Neural progenitor cell (in vitro differentiated cells): ENCODE data around the gene MED27. TPM values are rescaled to one million over a fixed set of nuclear protein-coding genes. Genes with fewer than 3 reads are reported as not detected.
A peak's percentile ranks its signal among the peaks of the same experiment; 100 is the strongest.

Experiments
- DNase-seq: peaks from one replicate; pipeline ENCODE4 v3.0.0-alpha.2; 2016; ENCODE audit warnings: low spot score
- H2AFZ ChIP-seq: fragments of 200-600 bp; sonication (generic); replicated peaks from 2 replicates; pipeline ENCODE4 v1.6.1; 2016; ENCODE audit warnings: antibody characterized with exemption
- H3F3A ChIP-seq: fragments of 200-600 bp; sonication (generic); 2 replicates; pipeline ENCODE4 v1.6.1; 2016; ENCODE audit warnings: antibody characterized with exemption, low read depth
- H3K27ac ChIP-seq: fragments of 200-600 bp; sonication (generic); 2 replicates; pipeline ENCODE4 v1.5.1; 2016; ENCODE audit warnings: mild to moderate bottlenecking
- H3K27me3 ChIP-seq: fragments of 200-600 bp; sonication (generic); 2 replicates; pipeline ENCODE4 v1.6.1; 2016; ENCODE audit warnings: mild to moderate bottlenecking, moderate library complexity
- H3K36me3 ChIP-seq: fragments of 200-600 bp; sonication (generic); 2 replicates; pipeline ENCODE4 v1.5.1; 2016
- H3K4me1 ChIP-seq: fragments of 200-600 bp; sonication (generic); 2 replicates; pipeline ENCODE4 v1.6.1; 2016; ENCODE audit warnings: mixed run types
- H3K4me2 ChIP-seq: fragments of 200-600 bp; sonication (generic); 2 replicates; pipeline ENCODE4 v1.6.1; 2016
- H3K4me3 ChIP-seq: fragments of 200-600 bp; sonication (generic); 2 replicates; pipeline ENCODE4 v1.5.1; 2016
- H3K79me2 ChIP-seq: fragments of 200-600 bp; sonication (generic); 2 replicates; pipeline ENCODE4 v1.6.1; 2016; ENCODE audit warnings: low read depth
- H3K9ac ChIP-seq: fragments of 200-600 bp; sonication (generic); 2 replicates; pipeline ENCODE4 v1.6.1; 2016
- H3K9me3 ChIP-seq: fragments of 200-600 bp; sonication (generic); 2 replicates; pipeline ENCODE4 v1.5.1; 2016; ENCODE audit warnings: low read depth
- H4K20me1 ChIP-seq: fragments of 200-600 bp; sonication (generic); 2 replicates; pipeline ENCODE4 v1.6.1; 2016; ENCODE audit warnings: low read depth
- H3K27ac Mint-ChIP-seq: 3 replicates; pipeline ENCODE4 v1.8.0; 2021; ENCODE audit warnings: mixed read lengths
- H3K27me3 Mint-ChIP-seq: 2 replicates; pipeline ENCODE4 v1.8.0; 2022; ENCODE audit warnings: low read depth, mild to moderate bottlenecking, inconsistent platforms, moderate library complexity, mixed read lengths; ENCODE audit not compliant: insufficient read depth
- H3K36me3 Mint-ChIP-seq: 3 replicates; pipeline ENCODE4 v1.8.0; 2021; ENCODE audit warnings: mixed read lengths
- H3K4me1 Mint-ChIP-seq: 3 replicates; pipeline ENCODE4 v1.8.0; 2021; ENCODE audit warnings: mixed read lengths
- H3K4me3 Mint-ChIP-seq: 3 replicates; pipeline ENCODE4 v1.8.0; 2021; ENCODE audit warnings: mild to moderate bottlenecking, moderate library complexity, mixed read lengths
- H3K9me3 Mint-ChIP-seq: 3 replicates; pipeline ENCODE4 v1.8.0; 2020; ENCODE audit warnings: mixed read lengths
- CTCF ChIP-seq: fragments of 200-600 bp; sonication (generic); IDR thresholded peaks from 2 replicates; pipeline ENCODE4 v1.5.1; 2017; ENCODE audit warnings: antibody characterized with exemption, mild to moderate bottlenecking
- EZH2 ChIP-seq: fragments of 200-600 bp; sonication (generic); IDR thresholded peaks from 2 replicates; pipeline ENCODE4 v1.6.1; 2017; ENCODE audit warnings: antibody characterized with exemption, mild to moderate bottlenecking, moderate library complexity
- EZH2phosphoT487 ChIP-seq: fragments of 200-600 bp; sonication (generic); IDR thresholded peaks from 2 replicates; pipeline ENCODE4 v1.6.1; 2017; ENCODE audit warnings: antibody characterized with exemption
- total RNA-seq: library from RNA; depleted of rRNA; stranded (reverse); fragments of >200 nt; gene quantifications from 2 replicates; pipeline ENCODE4 v1.2.3, GENCODE V29; 2015; ENCODE audit warnings: low replicate concordance

MED27 gene
- total RNA-seq, 1 donor from 2014 or later = 15.1 TPM

- Mint-ChIP-seq H3K4me3 (no peak overlapping the region), H3K4me1 (peaks cover 18% of the 10 kb centered on the region), H3K27me3 (peaks cover 15% of the 10 kb centered on the region), H3K27ac (peak overlapping the region; percentile 46), H3K9me3 (no peaks in the 10 kb centered on the region), H3K36me3 (no peaks in the 10 kb centered on the region)
- no peaks in the 10 kb centered on the region for H3K79me2 ChIP-seq
- no peak overlapping the region for H3K4me2 ChIP-seq
- no peaks in the 10 kb centered on the region for H3K36me3 ChIP-seq
- TF ChIP-seq EZH2 = no peak
- no peak for TF ChIP-seq CTCF
- no peak for TF ChIP-seq EZH2phosphoT487
- no peak overlapping the region for H3K4me3 ChIP-seq
- H3K27ac ChIP-seq = no peak overlapping the region
- H3F3A ChIP-seq = no peaks in the 10 kb centered on the region
- H3K9me3 ChIP-seq = no peaks in the 10 kb centered on the region
- no peaks in the 10 kb centered on the region for H4K20me1 ChIP-seq
- no peak overlapping the region for H3K9ac ChIP-seq
- no peak for DNase-seq
- H3K27me3 ChIP-seq = no peaks in the 10 kb centered on the region
- no peak overlapping the region for H2AFZ ChIP-seq
- no peaks in the 10 kb centered on the region for H3K4me1 ChIP-seq
Observed at GRCh38 chr9:131827821-131828369, 251.8 kb downstream of the MED27 start.

GRCh38 chr9:131826966-131827525 is 252.6 kb downstream of the MED27 start:
- H3K4me3 Mint-ChIP-seq = no peak overlapping the region
- no peaks in the 10 kb centered on the region for H3K36me3 Mint-ChIP-seq
- DNase-seq = no peak
- no peaks in the 10 kb centered on the region for H3F3A ChIP-seq
- H3K27me3 Mint-ChIP-seq = peaks cover 13% of the 10 kb centered on the region
- H3K4me1 Mint-ChIP-seq = peaks cover 22% of the 10 kb centered on the region
- no peak overlapping the region for H3K9ac ChIP-seq
- no peaks in the 10 kb centered on the region for H3K9me3 ChIP-seq
- TF ChIP-seq EZH2 = no peak
- no peak for TF ChIP-seq EZH2phosphoT487
- H3K27ac Mint-ChIP-seq = no peak overlapping the region
- no peaks in the 10 kb centered on the region for H3K79me2 ChIP-seq
- H4K20me1 ChIP-seq = no peaks in the 10 kb centered on the region
- no peak overlapping the region for H3K4me2 ChIP-seq
- H3K4me1 ChIP-seq = no peaks in the 10 kb centered on the region
- no peaks in the 10 kb centered on the region for H3K27me3 ChIP-seq
- no peaks in the 10 kb centered on the region for H3K36me3 ChIP-seq
- no peak overlapping the region for H2AFZ ChIP-seq
- no peak overlapping the region for H3K27ac ChIP-seq
- H3K9me3 Mint-ChIP-seq = no peaks in the 10 kb centered on the region
- H3K4me3 ChIP-seq = no peak overlapping the region

GRCh38 chr9:131826053-131826452 is 253.6 kb downstream of the MED27 start:
- no peak overlapping the region for H3K4me3 ChIP-seq

More at GRCh38 chr9:131826053-131826452, 253.6 kb downstream of the MED27 start:
- H3K4me2 ChIP-seq = no peak overlapping the region
- H3K4me1 Mint-ChIP-seq = peaks cover 22% of the 10 kb centered on the region
- H3K79me2 ChIP-seq = no peaks in the 10 kb centered on the region
- no peak overlapping the region for H3K4me3 Mint-ChIP-seq
- peaks cover 13% of the 10 kb centered on the region for H3K27me3 Mint-ChIP-seq
- no peaks in the 10 kb centered on the region for H3K4me1 ChIP-seq
- no peaks in the 10 kb centered on the region for H3K36me3 Mint-ChIP-seq
- no peaks in the 10 kb centered on the region for H3K36me3 ChIP-seq
- H2AFZ ChIP-seq = no peak overlapping the region
- H3K9ac ChIP-seq = no peak overlapping the region
- no peak for DNase-seq
- H3K27me3 ChIP-seq = no peaks in the 10 kb centered on the region
- TF ChIP-seq EZH2 (no peak), CTCF (no peak), EZH2phosphoT487 (no peak)
- no peak overlapping the region for H3K27ac Mint-ChIP-seq
- H3K27ac ChIP-seq = no peak overlapping the region
- no peaks in the 10 kb centered on the region for H4K20me1 ChIP-seq
- H3F3A ChIP-seq = no peaks in the 10 kb centered on the region
- H3K9me3 Mint-ChIP-seq = no peaks in the 10 kb centered on the region
- H3K9me3 ChIP-seq = no peaks in the 10 kb centered on the region
